Neutrophil (primary cell): ENCODE measurements around the gene ARMCX1.

Experiments
- H3K27ac ChIP-seq: fragments of 200-600 bp; sonication (generic); 2 replicates; pipeline ENCODE4 v1.5.1; 2016; ENCODE audit warnings: mild to moderate bottlenecking, moderate library complexity
- H3K27me3 ChIP-seq: fragments of 200-600 bp; sonication (generic); 2 replicates; pipeline ENCODE4 v1.6.0; 2016; ENCODE audit warnings: mild to moderate bottlenecking
- H3K36me3 ChIP-seq: fragments of 200-600 bp; sonication (generic); 2 replicates; pipeline ENCODE4 v1.5.1; 2017
- H3K4me1 ChIP-seq, 2 experiments: fragments of 200-600 bp in 1 of 2; sonication (generic) in 1 of 2; 1 replicate in 1 of 2; 2 replicates in 1 of 2; pipeline versions ENCODE4 v1.5.1 to v1.6.1; 2013 to 2016; ENCODE audit warnings: low read depth in 1 of 2, low read length in 1 of 2, mild to moderate bottlenecking in 1 of 2, moderate library complexity in 1 of 2; ENCODE audit not compliant: control insufficient read depth in 1 of 2, insufficient read depth in 1 of 2
- H3K4me3 ChIP-seq, 2 experiments: fragments of 200-600 bp in 1 of 2; sonication (generic) in 1 of 2; 1 replicate in 1 of 2; 2 replicates in 1 of 2; pipeline ENCODE4 v1.5.1; 2013 to 2016; ENCODE audit warnings: low read depth in 1 of 2, low read length in 1 of 2, mild to moderate bottlenecking in 1 of 2, moderate library complexity in 1 of 2
- H3K9me3 ChIP-seq: fragments of 200-600 bp; sonication (generic); 2 replicates; pipeline ENCODE4 v1.5.1; 2016
- CTCF ChIP-seq: fragments of 200-600 bp; sonication (generic); IDR thresholded peaks from 2 replicates; pipeline ENCODE4 v1.5.1; 2016; ENCODE audit warnings: antibody characterized with exemption

The ARMCX1 gene

GRCh38 chrX:101602077-101602476 is 51.7 kb downstream of the ARMCX1 start:
- no peak for TF ChIP-seq CTCF
- Histone ChIP-seq H3K36me3 (no peaks in the 10 kb centered on the region), H3K27ac (no peak overlapping the region), H3K4me3 (no peak overlapping the region), H3K9me3 (no peaks in the 10 kb centered on the region), H3K27me3 (peaks cover 3% of the 10 kb centered on the region), H3K4me1 (no peaks in the 10 kb centered on the region)
